CD14-positive monocyte (primary cell): ENCODE measurements around the gene SFXN4. TPM values are rescaled to one million over a fixed set of nuclear protein-coding genes. Genes with fewer than 3 reads are reported as not detected.
A peak's percentile ranks its signal among the peaks of the same experiment; 100 is the strongest.

Source experiments
- DNase-seq, 3 donors: peaks; one replicate each; pipeline ENCODE4 v3.0.0-alpha.2; 2011 to 2022
- H2AFZ ChIP-seq: 2 replicates; pipeline ENCODE4 v1.6.0; 2012; ENCODE audit warnings: mild to moderate bottlenecking, low read depth, low read length, inconsistent platforms; ENCODE audit not compliant: insufficient read depth, poor library complexity, severe bottlenecking
- H3K27ac ChIP-seq, 2 donors: 1 replicate in 1 of 2; 2 replicates in 1 of 2; pipeline ENCODE4 v1.5.1; 2012 to 2013; ENCODE audit warnings: low read length in 2 of 2, control low read depth in 1 of 2, inconsistent platforms in 1 of 2, low read depth in 1 of 2, mild to moderate bottlenecking in 1 of 2
- H3K27me3 ChIP-seq, 2 donors: one replicate each; pipeline versions ENCODE4 v1.6.0 to v1.6.1; 2011 to 2013; ENCODE audit warnings: low read length in 2 of 2; ENCODE audit not compliant: control insufficient read depth in 2 of 2, insufficient read depth in 2 of 2
- H3K36me3 ChIP-seq, 2 donors: replicated peaks in 1 of 2; 1 replicate in 1 of 2; 2 replicates in 1 of 2; pipeline versions ENCODE4 v1.5.1 to v1.6.1; 2012 to 2013; ENCODE audit warnings: low read length in 2 of 2, control low read depth in 1 of 2, inconsistent platforms in 1 of 2, mild to moderate bottlenecking in 1 of 2; ENCODE audit not compliant: insufficient read depth in 2 of 2, control insufficient read depth in 1 of 2
- H3K4me1 ChIP-seq, 2 donors: 1 replicate in 1 of 2; 2 replicates in 1 of 2; pipeline versions ENCODE4 v1.5.1 to v1.6.1; 2012 to 2013; ENCODE audit warnings: low read length in 2 of 2, control low read depth in 1 of 2, inconsistent platforms in 1 of 2, mild to moderate bottlenecking in 1 of 2, moderate library complexity in 1 of 2; ENCODE audit not compliant: insufficient read depth in 2 of 2, control insufficient read depth in 1 of 2
- H3K4me2 ChIP-seq: replicated peaks from 2 replicates; pipeline ENCODE3; 2012; ENCODE audit warnings: low read length, moderate library complexity, mild to moderate bottlenecking; ENCODE audit not compliant: poor library complexity, severe bottlenecking; ENCODE audit errors: extremely low read depth
- H3K4me3 ChIP-seq, 3 experiments: fragments of 200-600 bp in 1 of 3; sonication (generic) in 1 of 3; replicated peaks in 1 of 3; 1 replicate in 2 of 3; 2 replicates in 1 of 3; pipeline ENCODE4 v1.5.1; 2011 to 2013; ENCODE audit warnings: low read length in 3 of 3, mild to moderate bottlenecking in 3 of 3, control low read depth in 2 of 3, low read depth in 2 of 3, inconsistent platforms in 1 of 3, moderate library complexity in 1 of 3
- H3K79me2 ChIP-seq: 2 replicates; pipeline ENCODE4 v1.6.0; 2012; ENCODE audit warnings: mild to moderate bottlenecking, control low read depth, inconsistent platforms, low read length, moderate library complexity; ENCODE audit not compliant: insufficient read depth
- H3K9ac ChIP-seq: 2 replicates; pipeline ENCODE4 v1.6.0; 2017; ENCODE audit warnings: low read length, mild to moderate bottlenecking; ENCODE audit not compliant: insufficient read depth, poor library complexity, severe bottlenecking
- H3K9me3 ChIP-seq, 2 donors: replicated peaks in 1 of 2; 1 replicate in 1 of 2; 2 replicates in 1 of 2; pipeline versions ENCODE4 v1.5.1 to v1.6.1; 2012 to 2013; ENCODE audit warnings: low read length in 2 of 2, control low read depth in 1 of 2; ENCODE audit not compliant: control insufficient read depth in 1 of 2, insufficient read depth in 1 of 2
- H4K20me1 ChIP-seq: 2 replicates; pipeline ENCODE4 v1.6.0; 2012; ENCODE audit warnings: mild to moderate bottlenecking, low read length, control low read depth, moderate library complexity; ENCODE audit not compliant: insufficient read depth
- H3K27ac Mint-ChIP-seq, 7 donors: one replicate each; pipeline ENCODE4 v1.8.0; 2020; ENCODE audit warnings: mild to moderate bottlenecking in 7 of 7, mixed read lengths in 7 of 7, moderate library complexity in 6 of 7, inconsistent platforms in 2 of 7
- H3K27me3 Mint-ChIP-seq, 3 donors: one replicate each; pipeline ENCODE4 v1.8.0; 2021 to 2022; ENCODE audit warnings: low read depth in 3 of 3, mild to moderate bottlenecking in 3 of 3, mixed read lengths in 3 of 3, moderate library complexity in 3 of 3, inconsistent platforms in 1 of 3
- H3K36me3 Mint-ChIP-seq, 2 donors: one replicate each; pipeline ENCODE4 v1.8.0; 2020; ENCODE audit warnings: mixed read lengths in 2 of 2, inconsistent platforms in 1 of 2, mild to moderate bottlenecking in 1 of 2
- H3K4me1 Mint-ChIP-seq: one replicate; pipeline ENCODE4 v1.8.0; 2020; ENCODE audit warnings: mild to moderate bottlenecking, mixed read lengths
- H3K4me3 Mint-ChIP-seq, 2 donors: one replicate each; pipeline ENCODE4 v1.8.0; 2020; ENCODE audit warnings: mild to moderate bottlenecking in 2 of 2, mixed read lengths in 2 of 2, moderate library complexity in 1 of 2
- H3K9me3 Mint-ChIP-seq, 7 donors: one replicate each; pipeline ENCODE4 v1.8.0; 2020 to 2022; ENCODE audit warnings: mixed read lengths in 7 of 7, mild to moderate bottlenecking in 6 of 7, moderate library complexity in 6 of 7, inconsistent platforms in 2 of 7
- WGBS: methylation state at CpG from one replicate; pipeline ENCODE4 v1.1.5; 2013; ENCODE audit warnings: missing lambda C conversion rate; ENCODE audit not compliant: insufficient coverage; 5-methylcytosine and 5-hydroxymethylcytosine counted together
- intact Hi-C, 2 donors: fragments of 100-400 bp; cut with micrococcal nuclease; formaldehyde crosslinking; loops; one replicate each; pipeline versions ENCODE4 v1.15.0 to v1.15.1; 2023
- polyA plus RNA-seq, 3 donors: library from polyadenylated mRNA; depleted of rRNA in 1 of 3; unstranded in 2 of 3; stranded (reverse) in 1 of 3; fragments of 300-500 nt in 2 of 3; fragments of >200 nt in 1 of 3; fragmentation: Illumina TruSeq in 2 of 3; gene quantifications; 1 replicate in 2 of 3; 2 replicates in 1 of 3; pipeline ENCODE4 v1.2.3, GENCODE V29; 2012 to 2021
- small RNA-seq: library from RNA; depleted of rRNA; stranded (forward); fragments of <200 nt; gene quantifications from one replicate; pipeline ENCODE3, GENCODE V24; 2012; ENCODE audit warnings: low read depth; ENCODE audit not compliant: insufficient read length
- TF ChIP-seq, protein P1 (sequence below): fragments of 200-600 bp; IDR thresholded peaks from one replicate; pipeline ENCODE4 v1.8.0; 2022; ENCODE audit warnings: antibody characterized with exemption, mild to moderate bottlenecking

The SFXN4 gene
- polyA plus RNA-seq, 3 donors = 8.3 to 20.4 (median 18.3) TPM

DNA sequence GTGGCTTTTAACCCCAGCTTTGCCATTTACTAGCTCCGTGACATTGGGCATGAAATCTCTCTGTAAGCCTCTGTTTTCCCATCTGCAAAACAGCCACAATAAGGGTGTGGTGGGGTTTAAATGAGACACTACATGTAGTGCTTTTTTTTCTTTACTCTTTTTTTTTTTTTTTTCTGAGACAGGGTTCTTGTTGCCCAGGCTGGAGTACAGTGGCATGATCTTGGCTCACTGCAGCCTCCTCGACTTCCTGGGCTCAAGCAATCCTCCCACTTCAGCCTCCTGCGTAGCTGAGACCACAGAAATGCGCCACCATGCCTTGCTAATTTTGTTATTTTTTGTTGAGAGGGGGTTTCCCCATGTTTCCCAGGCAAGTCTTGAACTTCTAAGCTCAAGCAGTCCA, 69.9 kb downstream of the SFXN4 start:
- no peak overlapping the region for H3K4me3 Mint-ChIP-seq
- no peaks in the 10 kb centered on the region for H3K79me2 ChIP-seq
- no peak for DNase-seq

GRCh38 chr10:119090968-119091367, 74.5 kb downstream of the SFXN4 start:
- H2AFZ ChIP-seq = peak overlapping the region; percentile 2
- peak; percentile 71 to 79 (median 74) for DNase-seq
- intact Hi-C loops = no loop called here

More for the DNA sequence above, 69.9 kb downstream of the SFXN4 start:
- peaks cover 18 to 35% of the 10 kb centered on the region in 2 donors for H3K4me1 ChIP-seq
- Mint-ChIP-seq H3K27me3 (no peaks in the 10 kb centered on the region), H3K36me3 (peaks cover 0 to 2% of the 10 kb centered on the region in 2 donors), H3K27ac (no peak overlapping the region), H3K9me3 (no peaks in the 10 kb centered on the region), H3K4me1 (peaks cover 33% of the 10 kb centered on the region)
- no CpG with 5 or more reads among the region's 4 CpGs for WGBS
- H3K27me3 ChIP-seq = no peaks in the 10 kb centered on the region
- no peak overlapping the region for H3K9ac ChIP-seq
- no peak overlapping the region for H2AFZ ChIP-seq
- H3K4me2 ChIP-seq = no peak overlapping the region
- H3K4me3 ChIP-seq = no peak overlapping the region
- no peak overlapping the region for H3K27ac ChIP-seq
- no peaks in the 10 kb centered on the region for H3K36me3 ChIP-seq
- TF ChIP-seq, protein P1, sequence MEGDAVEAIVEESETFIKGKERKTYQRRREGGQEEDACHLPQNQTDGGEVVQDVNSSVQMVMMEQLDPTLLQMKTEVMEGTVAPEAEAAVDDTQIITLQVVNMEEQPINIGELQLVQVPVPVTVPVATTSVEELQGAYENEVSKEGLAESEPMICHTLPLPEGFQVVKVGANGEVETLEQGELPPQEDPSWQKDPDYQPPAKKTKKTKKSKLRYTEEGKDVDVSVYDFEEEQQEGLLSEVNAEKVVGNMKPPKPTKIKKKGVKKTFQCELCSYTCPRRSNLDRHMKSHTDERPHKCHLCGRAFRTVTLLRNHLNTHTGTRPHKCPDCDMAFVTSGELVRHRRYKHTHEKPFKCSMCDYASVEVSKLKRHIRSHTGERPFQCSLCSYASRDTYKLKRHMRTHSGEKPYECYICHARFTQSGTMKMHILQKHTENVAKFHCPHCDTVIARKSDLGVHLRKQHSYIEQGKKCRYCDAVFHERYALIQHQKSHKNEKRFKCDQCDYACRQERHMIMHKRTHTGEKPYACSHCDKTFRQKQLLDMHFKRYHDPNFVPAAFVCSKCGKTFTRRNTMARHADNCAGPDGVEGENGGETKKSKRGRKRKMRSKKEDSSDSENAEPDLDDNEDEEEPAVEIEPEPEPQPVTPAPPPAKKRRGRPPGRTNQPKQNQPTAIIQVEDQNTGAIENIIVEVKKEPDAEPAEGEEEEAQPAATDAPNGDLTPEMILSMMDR = no peak
- H4K20me1 ChIP-seq = no peaks in the 10 kb centered on the region
- H3K9me3 ChIP-seq = no peaks in the 10 kb centered on the region
- intact Hi-C loops = no loop called here

More at GRCh38 chr10:119090968-119091367, 74.5 kb downstream of the SFXN4 start:
- Histone ChIP-seq H3K9ac (no peak overlapping the region), H3K27ac (peak overlapping the region; percentile 22 to 84), H3K27me3 (no peaks in the 10 kb centered on the region), H3K4me2 (peak overlapping the region; percentile 17), H3K4me1 (peaks cover 25 to 53% of the 10 kb centered on the region in 2 donors), H4K20me1 (no peaks in the 10 kb centered on the region), H3K36me3 (no peaks in the 10 kb centered on the region), H3K79me2 (peaks cover 2% of the 10 kb centered on the region), H3K9me3 (no peaks in the 10 kb centered on the region), H3K4me3 (no peak overlapping the region)
- H3K27me3 Mint-ChIP-seq = peaks cover 0 to 3% (median 0%) of the 10 kb centered on the region in 3 donors
- H3K4me1 Mint-ChIP-seq = peaks cover 54% of the 10 kb centered on the region
- WGBS = 65% methylated on average over 2 of the region's 5 CpGs
- TF ChIP-seq, protein P1 = no peak
- H3K9me3 Mint-ChIP-seq = no peaks in the 10 kb centered on the region
- peak overlapping the region; percentile 82 to 94 (median 91) for H3K27ac Mint-ChIP-seq
- peak overlapping the region in 1 of 2 donors; percentile 46 for H3K4me3 Mint-ChIP-seq
- H3K36me3 Mint-ChIP-seq = peaks cover 2 to 3% of the 10 kb centered on the region in 2 donors

Small RNA genes within 50 kb of the gene (small RNA-seq; reads per million reads assigned to genes)
- not detected for gene AL355598.1
- gene RN7SL749P = not detected

Other genes starting within 250 kb of the SFXN4 start
- gene NANOS1, start 136.0 kb downstream of the SFXN4 start, polyA plus RNA-seq = under 1 TPM in 1 of 3 donors, not detected in 2; 0.04 TPM
- 10 to 100 TPM; 18.8 to 49.1 (median 24.2) TPM for gene EIF3A, start 84.9 kb downstream of the SFXN4 start, polyA plus RNA-seq
- 100 to 1,000 TPM; 129 to 188 (median 141) TPM for gene DENND10, start 61.6 kb downstream of the SFXN4 start, polyA plus RNA-seq
- 100 to 1,000 TPM in 2 of 3 donors, 10 to 100 TPM in 1; 81.9 to 459 (median 410) TPM for gene PRDX3, start 13.1 kb upstream of the SFXN4 start, polyA plus RNA-seq
- 1 to 10 TPM; 1.2 to 6.5 (median 2.8) TPM for gene GRK5, start 41.9 kb upstream of the SFXN4 start, polyA plus RNA-seq